Liver (tissue), 3 donors: ENCODE measurements around the gene ASIC4.

Experiments
- CTCF ChIP-seq: fragments of 150-350 bp; IDR thresholded peaks from 2 replicates; pipeline ENCODE4 v1.5.1; 2017; ENCODE audit warnings: improper control_type of control experiment, low read depth, low read length; ENCODE audit not compliant: missing input control
- RAD21 ChIP-seq, 2 donors: IDR thresholded peaks; 2 replicates each; pipeline ENCODE4 v1.6.1; 2016; ENCODE audit warnings: antibody characterized with exemption in 2 of 2, mild to moderate bottlenecking in 2 of 2
- donor health status: healthy.
- donor health status: healthy.

DNA sequence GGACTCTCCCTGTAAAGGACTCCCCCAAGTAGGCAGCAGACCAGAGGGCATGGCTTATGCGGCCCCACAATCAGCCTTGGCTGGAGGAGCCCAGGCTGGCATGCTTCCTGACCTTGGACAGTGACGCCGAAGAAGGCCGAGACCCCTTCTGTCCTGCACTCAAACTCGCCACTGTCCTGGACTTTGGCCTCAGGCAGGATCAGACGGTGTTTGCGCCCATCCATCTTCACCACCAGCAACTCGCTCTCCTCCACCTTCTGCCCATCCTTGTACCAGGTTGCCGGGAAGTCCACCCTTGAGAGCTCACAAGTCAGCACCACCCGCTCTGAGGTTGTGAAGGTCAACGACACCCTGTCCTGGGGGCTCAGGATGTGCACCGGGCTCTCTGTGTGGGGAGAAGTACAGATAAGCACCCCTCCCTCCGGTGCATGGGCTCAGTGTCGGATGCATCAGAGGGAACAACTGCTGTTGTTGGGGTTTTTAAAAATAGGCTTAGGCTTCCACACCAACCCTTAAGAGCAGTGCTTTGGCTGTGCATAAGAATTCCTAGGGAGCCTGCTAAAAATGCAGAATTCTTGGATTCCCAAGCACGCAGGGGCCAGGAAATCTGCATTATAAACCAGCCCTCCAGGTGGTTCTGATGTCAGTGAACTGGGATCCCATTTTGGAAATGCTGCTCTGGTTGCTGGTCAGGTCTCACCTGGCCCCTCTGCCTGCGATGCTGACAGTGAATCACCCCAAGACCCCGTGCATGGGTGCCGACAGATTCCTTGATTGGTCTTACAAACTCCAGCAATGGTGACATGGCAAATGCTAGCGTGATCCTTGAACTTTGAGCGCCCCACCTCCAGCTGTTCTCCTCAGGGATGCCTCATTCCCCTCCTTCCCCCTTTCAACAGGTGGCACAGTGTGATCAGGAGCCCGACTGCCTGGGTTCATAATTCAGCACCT is 51.1 kb downstream of the ASIC4 start:
- TF ChIP-seq CTCF (no peak), RAD21 (IDR thresholded peaks at IDR 0.05) (no peak)
